NCI-H69 (cell line): ENCODE data around the gene OR2V2.
A peak's percentile ranks its signal among the peaks of the same experiment; 100 is the strongest.
"Not testable (repeated sequence)": the region's sequence is repeated elsewhere in the genome, so short reads cannot be mapped to it uniquely, and the experiment has no call there.

Experiments used
- DNase-seq: peaks from one replicate; lab custom pipeline; 2025; lab: John Stamatoyannopoulos, UW

OR2V2 gene

DNA sequence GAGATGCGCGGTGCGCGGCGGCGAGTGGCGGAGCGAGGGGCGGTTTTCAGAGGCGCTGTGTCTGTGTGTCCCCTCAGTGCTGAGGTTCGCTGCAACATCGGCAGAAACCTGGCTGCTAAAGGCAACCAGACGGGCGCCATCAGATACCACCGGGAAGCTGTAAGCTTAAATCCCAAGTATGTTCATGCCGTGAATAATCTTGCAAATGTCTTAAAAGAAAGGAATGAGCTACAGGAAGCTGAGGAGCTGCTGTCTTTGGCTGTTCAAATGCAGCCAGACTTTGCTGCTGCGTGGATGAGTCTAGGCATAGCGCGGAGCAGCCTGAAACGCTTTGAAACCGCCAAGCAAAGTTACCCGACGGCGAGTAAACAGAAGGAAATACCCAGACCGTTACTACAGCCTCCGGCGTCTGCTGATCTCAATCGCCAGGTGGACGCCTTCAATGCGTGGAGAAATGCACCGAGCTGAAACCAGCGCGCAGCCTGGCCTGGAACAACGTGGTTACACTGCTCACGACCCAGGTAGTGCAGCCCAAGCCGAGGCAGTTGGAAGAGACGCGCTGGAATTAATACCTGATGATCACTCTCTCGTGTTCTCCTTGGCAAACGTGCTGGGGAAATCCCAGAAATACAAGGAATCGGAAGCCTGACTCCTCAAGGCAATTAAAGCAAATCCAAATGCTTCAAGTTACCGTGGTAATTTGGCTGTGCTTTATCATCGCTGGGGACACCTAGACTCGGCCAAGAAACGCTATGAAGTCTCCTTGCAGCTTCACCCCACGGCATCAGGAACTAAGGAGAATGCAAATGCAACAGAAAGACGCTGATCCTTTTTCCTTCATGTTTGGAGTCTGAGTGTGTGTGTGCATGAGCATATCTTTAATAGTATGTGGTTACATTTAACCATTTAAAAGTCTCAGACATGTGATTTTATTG, 32.3 kb upstream of the OR2V2 start:
- peak; percentile 28 for DNase-seq

DNA sequence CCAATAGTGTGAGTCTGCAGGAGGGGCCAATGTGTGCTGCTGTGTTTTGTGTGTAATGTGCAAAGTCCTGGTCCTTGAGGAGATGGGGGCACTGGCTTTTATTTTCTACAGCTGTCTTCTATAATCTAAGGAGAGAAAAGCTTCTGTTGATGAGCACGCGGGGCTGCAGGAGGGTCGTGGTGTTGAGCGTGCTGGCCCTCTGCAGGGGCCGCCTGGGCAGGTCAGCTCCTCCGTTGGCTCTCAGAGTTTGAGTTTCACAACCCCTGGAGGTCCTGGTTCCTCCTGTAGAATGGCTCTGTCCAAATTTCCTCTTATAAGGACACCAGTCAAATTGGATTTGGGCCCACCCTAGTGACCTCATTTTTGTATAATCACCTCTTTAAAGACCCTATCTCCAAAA, 29.0 kb upstream of the OR2V2 start:
- no peak for DNase-seq

GRCh38 chr5:181119105-181119504, 28.3 kb upstream of the OR2V2 start:
- DNase-seq: no peak

GRCh38 chr5:181120306-181120705, 27.1 kb upstream of the OR2V2 start:
- DNase-seq: no peak

DNA sequence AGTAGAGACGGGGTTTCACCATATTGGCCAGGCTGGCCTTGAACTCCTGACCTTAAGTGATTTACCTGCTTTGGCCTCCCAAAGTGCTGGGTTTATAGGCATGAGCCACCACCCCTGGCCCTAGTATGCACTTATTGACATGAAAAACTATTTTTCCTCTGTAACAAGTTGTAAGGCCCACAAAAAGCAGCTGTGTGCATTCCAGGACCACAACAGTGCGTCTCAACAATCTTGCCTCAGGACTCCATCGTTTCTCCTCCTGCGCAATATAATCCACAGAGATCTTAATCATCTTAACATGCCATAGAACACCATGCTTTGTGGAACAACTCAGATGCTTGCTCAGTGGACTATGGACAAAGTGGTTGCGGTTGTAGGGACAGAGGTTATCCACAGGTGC, 26.6 kb upstream of the OR2V2 start:
- no peak for DNase-seq

DNA sequence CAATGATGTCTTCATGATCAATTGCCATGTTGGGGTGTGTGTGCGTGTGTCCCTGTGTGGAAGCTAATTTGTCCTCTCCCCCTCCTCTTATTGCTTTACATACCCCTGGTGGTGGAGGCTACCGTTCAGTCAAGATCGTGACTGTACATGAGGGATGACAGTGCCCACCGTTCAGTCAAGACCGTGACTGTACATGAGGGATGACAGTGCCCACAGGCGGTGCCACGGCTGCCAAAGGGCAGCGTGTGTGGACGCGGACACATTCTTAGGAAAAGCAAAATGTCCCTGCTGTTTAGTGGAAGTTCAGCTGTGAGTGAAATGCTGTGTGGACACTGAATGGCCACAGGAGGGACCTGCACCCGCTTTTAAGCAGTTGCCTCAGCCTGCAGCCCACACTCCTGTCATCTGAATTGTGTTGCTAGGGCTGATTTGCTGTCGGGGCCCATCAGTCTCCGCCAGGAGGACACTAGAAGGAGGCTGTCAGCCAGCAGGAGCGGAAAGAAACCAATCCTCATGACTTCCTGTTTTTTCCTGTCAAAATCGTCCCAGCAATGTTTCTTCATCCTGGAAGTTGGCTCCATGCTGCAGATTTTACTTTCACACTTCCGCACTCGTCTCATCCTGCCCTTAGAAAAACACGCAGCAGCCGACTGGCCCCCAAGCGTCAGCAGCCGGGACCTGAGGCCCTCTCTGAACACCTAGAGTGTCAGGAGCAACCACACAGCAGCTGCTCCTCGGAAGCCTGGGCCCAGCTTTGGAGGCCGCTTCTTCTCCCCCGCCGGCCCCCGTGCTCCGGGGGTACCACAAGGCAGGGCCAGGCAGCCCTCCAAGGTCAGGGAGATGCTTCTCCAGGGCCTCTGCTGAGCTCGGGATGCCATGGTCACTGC, 25.5 kb upstream of the OR2V2 start:
- DNase-seq: no peak

- no peak for DNase-seq
Observed at GRCh38 chr5:181124526-181124925, 22.9 kb upstream of the OR2V2 start.

DNA sequence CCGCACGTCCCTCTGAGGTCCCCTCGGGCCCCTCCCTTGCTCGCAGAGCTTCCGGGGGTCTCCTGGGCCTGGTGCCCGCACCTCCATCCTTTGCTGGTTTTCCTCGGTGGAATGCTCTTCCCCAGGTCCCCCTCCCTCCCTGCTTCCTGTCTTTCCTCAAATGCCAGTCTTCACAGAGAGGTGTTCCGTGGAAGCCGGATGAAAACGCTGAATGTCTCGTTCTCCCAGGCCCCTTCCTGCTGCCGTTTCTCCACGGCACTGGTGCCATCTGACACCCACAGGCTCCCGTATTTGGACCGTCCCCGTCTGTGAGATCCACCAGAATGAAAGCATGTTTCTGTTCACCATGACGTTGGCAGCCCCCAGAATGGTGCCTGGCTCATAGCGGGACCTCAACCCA, 20.5 kb upstream of the OR2V2 start:
- peak; percentile 8 for DNase-seq

DNA sequence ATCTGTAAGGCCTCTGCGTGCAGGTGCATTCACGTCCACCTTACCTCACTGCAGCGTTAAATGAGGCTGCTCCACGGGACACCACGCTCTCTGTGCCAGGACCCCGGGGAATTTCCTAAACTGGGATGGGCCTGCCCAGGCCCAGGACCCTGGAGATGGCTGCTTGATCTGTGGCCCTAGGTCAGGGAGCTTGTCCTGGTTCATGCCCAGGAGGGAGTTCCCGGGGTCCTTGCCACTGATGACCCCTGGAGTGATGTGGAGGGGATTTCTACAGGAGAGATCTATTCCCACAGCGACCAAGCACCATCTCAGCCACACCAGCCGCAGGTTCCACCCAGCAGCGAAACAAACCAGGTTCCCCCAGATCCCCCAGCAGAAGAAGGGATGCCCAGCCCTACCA, 19.9 kb upstream of the OR2V2 start:
- no peak for DNase-seq

DNA sequence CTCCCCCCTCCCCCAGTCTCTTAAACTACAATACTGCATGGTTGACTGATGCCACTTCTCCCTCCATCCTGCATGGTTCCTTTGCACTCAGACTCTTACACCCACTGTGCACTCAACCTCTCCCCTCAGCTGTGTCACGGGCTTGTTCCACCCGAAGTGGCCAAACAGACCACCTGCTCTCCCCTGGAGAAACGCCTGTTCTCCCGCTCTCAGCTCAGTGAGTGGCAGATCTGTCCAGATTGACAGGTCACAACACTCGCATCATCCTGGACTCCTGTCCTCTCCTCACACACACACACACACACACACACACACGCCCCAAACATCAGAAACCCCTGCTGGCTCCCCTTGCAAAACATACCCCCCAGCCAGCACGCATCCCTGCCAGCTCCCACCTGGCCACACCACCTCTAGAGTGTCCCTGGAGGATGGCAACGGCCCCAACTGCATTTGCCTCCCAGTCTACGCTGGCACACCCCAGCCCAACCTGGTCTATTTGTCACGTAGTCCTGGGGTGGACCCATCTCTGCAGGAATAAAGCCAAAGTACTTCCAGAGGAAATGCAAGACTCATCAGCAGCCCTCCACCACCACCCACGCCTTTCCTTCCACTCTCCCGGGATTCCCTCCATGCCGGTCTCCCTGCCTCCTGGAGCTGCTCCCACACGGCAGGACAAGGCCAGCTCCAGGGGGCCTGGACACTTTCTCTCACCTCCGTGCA, 19.3 kb upstream of the OR2V2 start:
- no peak for DNase-seq

DNA sequence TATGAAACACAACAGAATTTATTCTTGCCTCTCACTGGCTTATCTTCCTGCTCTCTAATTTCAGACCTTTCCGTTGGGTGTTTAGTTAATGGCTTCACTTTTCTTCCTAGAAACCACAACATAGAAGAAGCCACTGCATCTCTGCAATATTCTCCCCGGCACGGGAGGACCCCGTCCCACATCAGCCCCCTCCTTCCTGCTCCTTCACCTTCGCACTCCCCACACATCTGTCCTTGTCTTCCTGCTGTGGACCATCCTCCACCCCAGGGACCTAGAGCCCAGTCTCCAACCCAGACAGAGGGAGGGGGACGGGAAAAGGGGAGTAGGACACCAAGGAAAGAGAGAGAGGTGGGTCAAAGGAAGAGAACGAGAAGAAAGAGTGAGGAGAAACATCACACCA, 17.8 kb upstream of the OR2V2 start:
- no peak for DNase-seq

DNA sequence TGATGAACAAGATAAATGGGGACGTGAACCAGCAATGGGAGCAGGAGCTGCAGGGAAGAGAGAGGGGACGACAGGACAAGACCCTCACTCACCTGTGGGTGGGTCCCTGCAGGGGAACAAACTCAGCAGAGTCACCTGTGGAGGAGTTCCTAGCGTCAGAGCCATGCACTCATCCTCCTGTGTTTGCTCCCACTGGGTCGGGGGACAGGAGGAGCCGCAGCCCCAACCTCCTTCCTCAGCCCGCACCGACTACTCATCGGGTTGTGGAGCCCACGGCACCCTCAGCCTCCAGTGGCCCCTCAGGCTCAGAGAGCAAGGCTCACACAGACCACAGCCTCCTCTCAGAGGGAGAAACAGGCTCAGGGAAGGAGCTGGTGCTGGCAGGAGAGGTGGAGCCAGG, 17.3 kb upstream of the OR2V2 start:
- DNase-seq: not testable (repeated sequence)

DNA sequence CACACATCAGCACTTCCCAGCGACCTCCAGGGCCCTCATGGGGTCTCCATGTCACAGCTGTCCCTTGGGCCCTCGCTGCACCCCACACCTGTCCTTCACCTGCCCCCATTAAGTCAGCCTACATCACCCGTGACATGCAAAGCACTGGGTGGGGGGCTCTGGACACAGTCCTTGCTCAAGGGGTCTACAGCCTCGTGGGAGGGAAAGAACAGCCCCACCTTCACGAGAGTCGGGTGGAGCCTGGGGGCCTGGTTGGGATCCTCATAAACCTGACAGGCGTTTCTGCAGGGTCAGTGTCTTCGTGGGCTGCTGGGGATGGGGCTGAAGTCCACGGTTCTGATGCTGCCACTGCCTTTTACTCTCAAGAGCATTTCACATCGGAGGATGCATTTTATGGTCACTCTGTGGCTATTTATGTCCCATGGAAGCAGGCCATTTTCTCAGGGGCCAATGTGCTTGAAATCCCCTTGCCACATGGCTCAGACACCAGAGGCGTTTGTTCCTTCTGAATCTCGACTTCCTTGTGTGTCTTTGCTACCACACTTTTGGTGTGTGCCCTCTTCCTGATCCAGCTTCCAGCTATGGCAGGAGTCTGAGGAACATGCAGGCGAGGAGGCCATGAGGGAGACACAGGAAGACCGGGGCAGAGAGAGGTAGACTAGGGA, 16.4 kb upstream of the OR2V2 start, which contains the start of gene OR2V1:
TSS of gene OR2V1 (minus strand) at position 338 of the 665 bp plus-strand sequence. CDS start 5,865 bp downstream, outside the sequence.
- DNase-seq: no peak

- DNase-seq: no peak
Observed at GRCh38 chr5:181131514-181131913, 15.9 kb upstream of the OR2V2 start.

DNA sequence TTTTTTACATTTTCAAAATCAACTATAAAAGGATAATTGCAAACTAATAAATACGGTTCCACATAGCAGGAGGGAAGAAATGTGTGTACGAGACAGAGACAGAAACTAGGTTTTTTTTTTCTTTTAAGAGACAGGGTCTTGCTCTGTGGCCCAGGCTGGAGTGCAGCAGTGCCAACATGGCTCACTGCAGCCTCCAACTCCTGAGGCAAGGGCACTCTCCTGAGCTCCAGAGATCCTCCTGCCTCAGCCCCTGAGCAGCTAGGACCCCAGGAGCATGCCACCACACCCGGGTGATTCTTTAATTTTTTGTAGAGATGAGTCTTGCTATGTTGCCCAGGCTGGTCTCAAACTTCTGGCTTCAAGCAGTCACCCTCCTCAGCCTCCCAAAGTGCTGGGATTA, 14.3 kb upstream of the OR2V2 start:
- DNase-seq: no peak

DNA sequence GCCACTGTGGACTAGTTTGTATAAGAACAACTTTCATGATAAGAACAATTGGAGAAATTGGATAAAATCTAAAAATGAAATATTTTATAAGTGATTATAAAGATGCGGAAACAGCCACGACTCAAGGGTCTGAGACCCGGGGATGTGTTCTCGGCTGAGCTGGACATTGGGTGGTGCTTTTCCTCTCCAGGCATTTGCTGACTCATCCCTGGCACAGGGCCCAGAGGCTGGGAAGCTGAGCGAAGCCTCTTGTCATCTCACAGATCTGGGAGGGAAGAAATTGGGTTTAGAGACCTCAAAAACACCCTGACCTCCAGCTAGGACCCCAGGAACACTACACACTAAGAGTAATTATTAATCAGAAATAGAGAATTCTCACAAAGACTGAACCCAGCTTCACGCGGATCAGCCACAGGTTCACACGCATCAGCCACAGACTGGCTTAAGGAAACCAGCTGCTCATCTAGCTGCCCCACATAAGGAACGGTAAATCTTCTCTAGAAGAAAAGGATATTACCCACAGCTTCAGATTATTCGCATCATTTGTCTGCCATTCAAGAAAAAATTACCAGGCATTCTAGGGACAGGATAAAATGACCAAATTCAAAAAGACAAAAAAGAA, 13.7 kb upstream of the OR2V2 start:
- peak; percentile 3 for DNase-seq

- DNase-seq: no peak
Observed at GRCh38 chr5:181134259-181134658, 13.1 kb upstream of the OR2V2 start.

- DNase-seq: no peak
Observed at GRCh38 chr5:181136361-181136955, 10.9 kb upstream of the OR2V2 start.

DNA sequence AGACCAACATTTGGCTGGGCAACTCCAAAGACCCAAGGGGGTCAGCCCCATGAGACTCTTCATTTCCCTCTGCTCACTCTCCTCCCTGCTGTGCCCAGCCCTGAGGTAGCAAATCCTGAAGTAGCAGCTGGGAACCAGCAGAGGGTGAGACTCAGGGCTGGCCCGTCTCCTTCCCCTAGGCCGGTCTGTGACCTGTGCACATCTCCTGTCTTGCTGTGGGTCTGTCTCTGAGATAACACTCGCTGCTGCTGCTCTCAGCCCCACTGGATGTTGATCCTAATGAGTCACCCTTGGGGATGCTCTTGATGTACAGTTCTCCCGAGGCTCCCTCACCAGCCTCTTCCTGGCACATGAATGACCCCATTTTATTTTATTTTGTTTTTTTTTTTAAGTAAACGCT, 9.1 kb upstream of the OR2V2 start:
- DNase-seq: no peak

- DNase-seq: no peak
Observed at GRCh38 chr5:181140766-181141165, 6.6 kb upstream of the OR2V2 start.

GRCh38 chr5:181142054-181142453, 5.3 kb upstream of the OR2V2 start:
- no peak for DNase-seq
